HG03575 (cell line): ENCODE measurements around the gene GLYR1.

Experiments used
- ATAC-seq: cut with Tn5 transposase; IDR thresholded peaks from one replicate; pipeline ENCODE4 v1.9.1; 2021; ENCODE audit not compliant: unreplicated experiment, insufficient number of reproducible peaks, low FRiP score; ENCODE audit errors: extremely low read depth

Gene GLYR1

DNA sequence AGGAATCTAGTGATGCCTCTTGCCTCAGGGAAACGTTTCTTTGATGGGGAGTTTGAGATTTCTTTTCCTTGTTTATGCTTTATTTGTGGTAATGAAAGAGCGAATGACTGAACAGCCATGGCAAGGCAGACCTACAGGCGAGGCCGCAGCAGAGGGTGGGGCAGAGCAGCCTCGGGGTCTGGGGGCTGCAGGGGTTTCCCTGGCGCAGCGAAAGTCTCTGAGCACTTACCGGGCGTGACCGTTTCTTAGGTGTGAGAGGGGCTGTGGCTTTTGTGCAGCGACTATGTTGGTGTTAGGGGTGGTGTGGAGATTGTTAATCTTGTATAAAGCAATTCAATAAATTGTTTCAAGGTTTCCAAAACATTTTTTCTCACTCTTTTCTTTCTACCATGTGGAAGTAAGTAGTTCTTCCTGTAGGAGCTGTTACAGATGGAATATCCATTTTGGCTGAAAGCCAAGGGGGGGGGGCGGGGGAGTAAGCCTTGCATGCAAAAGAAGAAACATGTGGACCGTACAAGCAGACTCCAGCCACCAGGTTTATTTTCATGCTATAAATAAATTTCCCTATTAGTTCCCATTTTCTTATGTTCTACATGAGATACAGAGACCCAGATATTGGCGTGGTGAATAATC lies 35.0 kb upstream of the GLYR1 start:
- no peak for ATAC-seq

DNA sequence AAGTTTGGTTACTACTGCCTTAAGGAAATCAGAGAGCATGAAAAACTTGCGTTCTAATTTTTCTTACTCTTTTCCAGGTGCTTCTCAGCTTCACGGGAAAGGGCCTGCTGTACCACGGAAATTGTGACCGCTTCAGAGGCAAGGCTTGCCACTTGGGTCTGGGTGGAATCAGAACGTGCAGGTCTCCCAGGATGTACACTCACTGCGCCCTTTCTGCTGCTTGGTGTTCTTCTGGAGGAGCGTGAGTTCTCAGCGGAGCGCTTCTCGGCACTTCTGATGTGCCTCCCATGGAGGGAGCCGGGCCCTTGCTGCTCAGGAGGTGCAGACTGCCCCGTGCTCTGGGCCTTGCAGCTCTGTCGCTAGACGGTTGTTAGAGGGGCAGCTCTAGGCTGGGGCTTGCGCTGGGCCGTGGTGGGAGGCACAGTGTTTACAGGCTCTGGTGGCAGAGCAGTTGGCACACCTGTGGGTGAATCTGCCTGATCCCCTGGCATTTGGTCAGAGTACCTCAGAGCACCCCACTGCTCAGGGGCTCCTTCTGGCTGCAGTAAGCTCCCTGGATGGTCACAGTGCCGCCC lies 33.0 kb upstream of the GLYR1 start:
- ATAC-seq = no peak

DNA sequence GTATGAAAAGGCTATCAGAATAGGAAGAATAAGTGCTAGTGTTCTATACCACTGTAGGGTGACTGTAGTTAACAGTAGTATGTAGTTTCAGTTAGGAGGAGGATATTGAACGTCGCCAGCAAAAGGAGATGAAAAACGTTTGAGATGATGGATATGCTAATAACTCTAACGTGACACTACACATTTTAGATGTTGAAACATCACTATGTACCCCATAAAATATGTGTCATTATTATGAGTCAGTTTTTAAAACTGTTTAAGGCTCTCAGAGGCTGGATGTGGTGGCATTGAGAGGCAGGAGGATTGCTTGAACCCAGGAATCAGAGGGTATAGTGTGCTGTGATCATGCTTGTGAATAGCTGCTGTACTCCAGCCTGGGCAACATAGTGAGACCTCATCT lies 32.0 kb upstream of the GLYR1 start:
- no peak for ATAC-seq

DNA sequence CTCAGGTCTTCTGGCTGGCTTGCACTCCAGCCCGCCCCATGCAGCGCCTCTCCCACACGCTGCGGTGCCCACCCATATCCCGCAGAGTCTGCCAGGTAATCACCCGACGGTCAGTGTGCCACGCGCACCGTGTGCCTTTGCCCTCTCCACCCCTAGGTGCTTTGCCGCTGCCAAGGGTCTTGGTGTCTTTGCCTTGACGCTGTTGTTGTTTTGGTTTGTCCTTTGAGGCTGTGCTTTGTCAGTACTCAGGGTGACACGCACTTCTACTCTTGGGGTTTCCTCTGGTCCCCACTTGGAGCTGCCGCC lies 30.2 kb upstream of the GLYR1 start:
- no peak for ATAC-seq

DNA sequence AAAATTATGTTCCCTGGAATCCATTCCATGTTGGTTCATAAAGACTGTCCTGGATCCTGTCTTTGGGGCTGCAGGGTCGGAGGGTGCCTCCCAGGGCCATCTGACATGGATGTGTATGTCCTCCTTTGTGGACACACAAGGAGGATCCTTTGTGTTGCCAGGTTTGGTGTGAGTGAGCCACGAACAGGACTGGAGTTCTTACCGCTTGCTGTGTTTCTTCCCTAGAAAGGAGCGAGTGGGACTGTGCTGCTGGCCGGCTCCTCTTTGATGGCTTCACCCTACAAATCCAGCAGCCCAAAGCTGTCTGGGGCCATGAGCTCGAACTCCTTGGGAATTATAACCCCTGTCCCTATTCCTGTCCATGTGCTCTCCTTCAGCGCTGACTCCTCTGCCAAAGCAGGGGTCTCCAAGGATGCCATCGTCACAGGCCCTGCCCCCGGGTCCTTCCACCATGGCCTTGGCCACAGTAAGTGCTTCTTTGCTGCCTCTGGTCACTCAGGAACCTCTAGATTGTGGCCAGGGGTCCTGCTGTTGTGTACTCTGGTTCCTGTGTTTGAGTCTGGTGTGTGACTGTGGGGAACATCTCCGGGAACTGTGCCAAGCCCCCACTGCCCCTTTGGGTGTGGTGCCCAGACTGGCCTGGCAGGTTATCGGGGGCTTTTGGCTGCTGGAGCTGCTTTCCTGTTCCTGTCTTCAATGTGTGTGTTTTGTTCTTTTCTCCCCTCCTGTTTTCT lies 29.7 kb upstream of the GLYR1 start:
- no peak for ATAC-seq

DNA sequence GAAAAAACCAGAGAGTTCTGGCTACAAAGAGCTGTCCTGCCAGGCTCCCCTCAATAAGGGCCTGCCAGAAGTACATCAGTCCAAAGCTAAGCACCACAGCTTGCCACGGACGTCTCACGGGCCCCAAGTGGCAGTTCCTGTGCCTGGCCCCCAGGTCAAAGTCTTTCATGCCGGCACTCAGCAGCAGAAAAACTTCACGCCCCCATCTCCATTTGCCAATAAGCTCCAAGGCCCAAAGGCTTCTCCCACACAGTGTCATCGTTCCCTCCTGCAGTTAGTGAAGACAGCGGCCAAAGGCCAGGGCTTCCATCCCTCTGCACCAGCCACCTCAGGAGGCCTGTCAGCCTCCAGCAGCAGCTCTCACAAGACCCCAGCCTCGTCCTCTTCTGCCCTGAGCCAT lies 27.6 kb upstream of the GLYR1 start:
- no peak for ATAC-seq

DNA sequence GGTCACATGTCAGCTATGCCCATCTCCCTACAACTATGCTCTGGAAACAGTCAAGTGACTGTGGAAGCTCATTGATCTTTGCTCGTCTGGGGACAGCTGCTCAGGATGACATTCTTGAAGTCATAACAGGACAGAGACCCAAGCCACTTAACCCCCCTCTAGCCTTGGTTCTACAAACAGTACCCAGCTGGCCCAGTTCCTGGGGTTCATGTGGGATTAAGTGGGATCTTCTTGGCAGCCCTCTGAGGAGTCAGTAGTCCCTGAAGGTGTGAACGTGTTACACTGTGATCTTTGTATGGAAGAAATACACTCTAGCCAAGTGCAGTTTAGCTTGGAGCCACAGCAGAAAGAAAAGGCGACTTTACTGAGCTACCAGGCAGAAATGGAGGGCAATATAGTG lies 26.0 kb upstream of the GLYR1 start:
- ATAC-seq = no peak

DNA sequence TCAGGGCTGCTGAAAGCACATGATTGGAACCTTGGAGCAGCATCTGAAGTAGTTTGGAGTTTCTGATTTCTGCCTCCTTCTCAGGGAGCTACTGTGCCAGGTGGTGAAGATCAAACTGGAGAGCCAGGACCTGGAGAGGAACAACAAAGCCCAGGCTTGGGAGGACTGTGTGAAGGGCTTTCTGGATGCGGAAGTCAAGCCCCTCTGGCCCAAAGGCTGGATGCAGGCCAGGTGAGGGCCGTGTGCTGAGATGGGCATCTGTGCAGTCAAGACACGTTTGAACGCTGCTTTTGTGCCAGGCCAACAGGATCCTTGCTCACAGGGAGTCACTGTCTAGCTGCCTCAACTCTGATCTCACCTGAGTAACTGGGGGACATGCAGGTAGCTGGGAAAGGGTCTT lies 24.0 kb upstream of the GLYR1 start:
- no peak for ATAC-seq

DNA sequence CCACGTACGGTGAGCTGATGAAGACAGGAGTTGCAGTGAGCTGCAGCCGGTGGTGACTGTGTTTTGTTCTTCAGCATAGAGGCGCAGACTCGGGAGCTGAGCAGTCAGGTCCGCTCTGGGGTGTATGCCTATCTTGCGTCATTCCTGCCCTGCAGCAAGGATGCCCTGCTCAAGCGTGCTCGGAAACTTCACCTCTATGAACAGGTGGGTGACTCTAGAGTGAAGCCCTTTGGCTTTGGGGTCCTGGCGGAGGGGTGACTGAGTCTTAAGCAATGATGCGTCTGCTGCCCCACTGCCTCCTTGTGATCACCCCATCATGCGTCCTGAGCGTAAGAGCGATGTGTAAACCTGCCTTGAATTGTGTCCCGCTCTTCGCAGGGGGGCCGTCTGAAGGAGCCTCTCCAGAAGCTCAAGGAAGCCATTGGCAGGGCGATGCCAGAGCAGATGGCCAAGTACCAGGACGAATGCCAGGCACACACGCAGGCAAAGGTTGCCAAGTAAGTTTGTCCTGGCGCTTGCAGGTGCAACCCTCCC lies 23.1 kb upstream of the GLYR1 start:
- ATAC-seq = no peak

DNA sequence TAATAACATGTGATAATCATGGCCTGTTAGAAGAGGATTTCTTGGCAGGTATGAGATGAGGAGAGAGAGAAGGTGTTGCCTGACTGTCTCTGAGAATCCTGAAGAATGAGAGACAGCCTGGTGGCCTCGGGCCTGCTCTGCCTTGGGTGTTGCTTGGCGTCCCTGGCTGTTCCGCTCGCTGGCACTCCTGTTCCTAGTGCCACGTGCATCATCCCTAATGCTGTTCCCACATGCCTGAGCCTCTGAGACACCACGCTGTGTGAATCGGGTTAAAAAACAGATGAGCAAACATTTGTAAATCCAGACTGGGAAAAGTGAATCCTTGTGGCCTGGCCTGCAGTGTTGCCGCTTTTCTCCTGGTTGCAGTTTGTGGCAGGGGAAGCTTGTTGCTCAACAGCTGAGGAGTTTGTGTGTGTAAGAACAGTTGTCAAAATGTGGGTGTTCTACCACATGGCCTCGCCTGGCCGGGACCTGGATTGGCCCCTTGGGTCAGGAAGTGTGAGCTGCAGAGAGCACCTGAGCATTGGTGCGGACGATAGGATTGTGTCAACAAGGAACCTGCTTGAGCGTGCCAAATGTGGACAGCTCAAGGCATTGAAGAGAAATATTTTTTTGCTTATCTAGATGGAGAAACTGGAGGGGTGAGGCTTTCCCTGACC lies 22.2 kb upstream of the GLYR1 start:
- no peak for ATAC-seq

DNA sequence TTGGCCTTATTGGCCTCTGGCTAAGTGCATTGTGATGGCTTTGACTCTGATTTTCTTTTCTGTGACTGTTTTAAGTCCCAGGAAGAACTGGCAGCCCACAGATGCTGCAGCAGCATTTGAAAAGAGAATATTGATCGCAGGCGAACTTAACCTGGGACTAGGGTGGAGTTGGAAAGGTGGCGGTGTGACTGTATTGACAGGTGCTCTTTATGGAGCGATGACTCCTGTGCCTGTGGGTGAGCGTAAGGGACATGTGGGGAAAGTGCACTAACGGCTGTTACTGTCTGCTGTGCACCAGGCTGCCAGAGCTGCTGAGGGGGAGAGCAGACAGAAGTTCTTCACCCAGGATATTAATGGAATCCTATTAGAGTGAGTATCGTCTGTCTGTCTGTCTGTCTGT lies 21.4 kb upstream of the GLYR1 start:
- ATAC-seq = no peak

DNA sequence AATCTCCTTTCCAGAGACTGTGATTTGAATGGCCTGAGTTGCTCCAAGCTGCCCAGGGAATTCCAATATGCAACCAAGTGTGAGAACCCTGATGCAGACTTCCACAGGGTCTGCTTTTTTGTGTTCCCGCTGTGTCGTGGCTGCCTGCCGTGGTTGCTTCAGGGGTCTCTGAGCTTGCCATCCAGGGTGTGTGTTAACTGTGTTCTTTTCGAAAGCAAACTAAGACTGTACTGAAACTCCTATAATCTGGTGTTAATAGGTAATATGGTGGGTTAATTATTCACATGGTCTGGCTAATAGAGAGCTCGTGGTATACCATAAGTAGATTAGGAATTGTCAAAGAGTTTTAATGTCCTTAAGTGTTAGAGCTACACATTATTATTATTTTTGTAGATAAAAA lies 20.9 kb upstream of the GLYR1 start:
- ATAC-seq = no peak

DNA sequence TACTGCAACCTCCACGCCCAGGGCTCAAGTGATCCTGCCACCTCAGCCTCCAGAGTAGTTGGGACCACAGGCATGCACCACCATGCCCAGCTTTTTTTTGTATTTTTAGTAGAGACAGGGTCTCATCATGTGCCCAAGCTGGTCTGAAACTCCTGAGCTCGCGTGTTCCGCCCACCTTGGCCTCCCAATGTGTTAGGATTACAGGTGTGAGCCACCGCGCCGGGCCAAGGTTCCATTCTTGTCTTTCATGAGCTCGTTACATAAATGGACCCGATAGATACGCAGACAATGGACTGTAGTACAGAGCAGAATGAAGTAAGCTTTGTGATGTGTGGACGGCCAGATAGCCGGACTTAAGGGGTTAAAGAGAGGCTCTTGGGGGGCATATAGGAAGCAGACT lies 19.5 kb upstream of the GLYR1 start:
- no peak for ATAC-seq

DNA sequence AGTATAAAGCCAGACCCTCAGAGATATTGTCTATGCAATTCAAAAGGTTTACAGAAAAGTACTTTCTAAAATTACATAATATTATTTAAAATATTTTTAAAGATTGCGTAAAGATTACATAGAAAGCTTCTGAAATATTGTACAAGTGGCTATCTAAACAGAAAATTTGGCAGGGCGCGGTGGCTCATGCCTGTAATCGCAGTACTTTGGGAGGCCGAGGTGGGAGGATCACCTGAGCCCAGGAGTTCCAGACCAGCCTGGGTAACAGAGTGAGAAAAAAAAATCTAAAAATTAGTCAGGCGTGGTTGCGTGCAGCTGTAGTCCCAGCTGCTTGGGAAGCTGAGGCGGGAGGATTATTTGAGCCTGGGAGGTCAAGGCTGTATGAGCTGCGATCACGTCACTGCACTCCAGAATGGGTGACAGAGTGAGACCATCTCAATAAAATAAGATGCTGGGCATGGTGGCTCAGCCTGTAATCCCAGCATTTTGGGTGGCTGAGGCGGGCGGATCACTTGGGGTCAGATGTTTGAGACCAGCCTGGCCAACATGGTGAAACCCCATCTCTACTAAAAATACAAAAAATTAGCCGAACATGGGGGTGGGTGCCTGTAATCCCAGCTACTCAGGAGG lies 18.3 kb upstream of the GLYR1 start:
- ATAC-seq = no peak

DNA sequence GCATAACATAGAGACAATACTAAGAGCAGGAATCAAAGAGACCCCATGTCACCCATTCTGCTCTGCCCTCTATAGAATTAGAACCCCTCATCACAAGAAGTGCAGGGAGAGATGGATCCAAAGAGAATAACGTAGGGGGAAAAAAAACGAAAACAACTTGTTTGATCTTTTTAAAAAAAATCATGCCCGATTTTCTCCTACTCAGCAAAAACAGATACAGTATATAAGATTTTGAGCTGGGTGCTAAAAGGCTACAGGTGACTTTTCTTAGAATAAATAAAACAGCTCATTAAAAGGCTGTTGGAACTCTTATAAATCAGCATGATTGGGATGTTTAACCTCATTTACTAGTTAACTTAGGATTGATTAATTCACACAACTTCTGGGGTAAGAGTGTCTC lies 17.6 kb upstream of the GLYR1 start:
- no peak for ATAC-seq

DNA sequence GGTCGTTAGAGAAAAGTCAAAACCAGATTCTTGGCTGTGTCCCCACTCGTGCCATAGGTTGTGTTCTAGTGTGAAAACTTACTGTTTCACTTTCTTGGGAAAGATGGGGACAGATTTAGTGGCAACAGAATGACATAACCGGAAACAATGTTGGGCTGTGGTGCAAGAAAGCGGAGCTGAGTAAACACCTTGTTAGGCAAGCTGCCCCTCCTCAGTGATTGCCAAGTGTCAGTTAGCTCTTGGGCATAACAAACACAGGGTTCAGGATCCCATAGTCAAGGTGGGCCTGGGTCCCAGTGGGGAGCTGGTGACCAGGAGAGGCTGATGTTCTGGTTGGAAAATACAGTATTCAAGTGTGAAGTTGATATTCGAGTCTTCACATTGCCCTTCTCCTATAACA lies 15.6 kb upstream of the GLYR1 start:
- ATAC-seq = no peak

DNA sequence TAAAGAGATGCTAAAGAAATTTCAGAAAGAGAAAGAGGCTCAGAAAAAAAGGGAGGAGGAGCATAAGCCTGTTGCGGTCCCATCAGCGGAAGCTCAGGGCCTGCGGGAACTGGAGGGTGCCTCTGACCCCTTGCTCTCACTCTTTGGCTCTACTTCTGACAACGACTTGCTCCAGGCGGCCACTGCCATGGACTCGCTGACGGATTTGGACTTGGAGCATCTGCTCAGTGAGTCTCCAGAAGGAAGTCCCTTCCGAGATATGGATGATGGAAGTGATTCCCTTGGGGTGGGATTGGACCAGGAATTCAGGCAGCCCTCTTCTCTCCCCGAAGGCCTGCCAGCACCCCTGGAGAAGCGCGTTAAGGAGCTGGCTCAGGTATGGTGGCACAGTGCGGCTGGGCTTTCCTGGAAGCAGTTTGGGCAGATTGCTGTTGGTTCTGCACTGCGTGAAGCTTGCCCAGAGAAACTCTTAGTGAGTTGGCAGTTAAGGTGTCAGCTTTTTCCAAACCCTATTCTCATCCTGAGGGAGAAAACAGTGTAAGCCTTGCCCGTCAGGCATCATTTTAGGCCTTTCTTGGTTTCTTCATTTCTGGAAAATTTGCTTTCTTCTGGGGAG lies 13.7 kb upstream of the GLYR1 start:
- no peak for ATAC-seq

DNA sequence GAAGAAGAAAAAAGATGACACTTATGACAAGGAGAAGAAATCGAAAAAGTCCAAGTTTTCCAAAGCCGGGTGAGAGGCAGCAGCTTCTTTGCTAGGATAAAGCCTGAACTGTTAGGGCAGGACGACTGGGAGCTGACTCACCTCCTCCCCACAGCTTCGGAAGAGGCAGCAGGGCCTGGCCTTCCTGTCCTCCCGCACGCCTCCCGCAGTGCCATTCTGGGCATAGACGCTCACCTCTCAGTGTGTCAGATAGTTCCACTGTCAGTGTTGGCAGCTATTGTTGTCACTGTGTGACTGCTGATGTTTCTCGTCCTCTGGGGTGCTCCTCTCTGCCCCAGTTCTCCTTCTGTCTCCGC lies 12.8 kb upstream of the GLYR1 start:
- no peak for ATAC-seq

DNA sequence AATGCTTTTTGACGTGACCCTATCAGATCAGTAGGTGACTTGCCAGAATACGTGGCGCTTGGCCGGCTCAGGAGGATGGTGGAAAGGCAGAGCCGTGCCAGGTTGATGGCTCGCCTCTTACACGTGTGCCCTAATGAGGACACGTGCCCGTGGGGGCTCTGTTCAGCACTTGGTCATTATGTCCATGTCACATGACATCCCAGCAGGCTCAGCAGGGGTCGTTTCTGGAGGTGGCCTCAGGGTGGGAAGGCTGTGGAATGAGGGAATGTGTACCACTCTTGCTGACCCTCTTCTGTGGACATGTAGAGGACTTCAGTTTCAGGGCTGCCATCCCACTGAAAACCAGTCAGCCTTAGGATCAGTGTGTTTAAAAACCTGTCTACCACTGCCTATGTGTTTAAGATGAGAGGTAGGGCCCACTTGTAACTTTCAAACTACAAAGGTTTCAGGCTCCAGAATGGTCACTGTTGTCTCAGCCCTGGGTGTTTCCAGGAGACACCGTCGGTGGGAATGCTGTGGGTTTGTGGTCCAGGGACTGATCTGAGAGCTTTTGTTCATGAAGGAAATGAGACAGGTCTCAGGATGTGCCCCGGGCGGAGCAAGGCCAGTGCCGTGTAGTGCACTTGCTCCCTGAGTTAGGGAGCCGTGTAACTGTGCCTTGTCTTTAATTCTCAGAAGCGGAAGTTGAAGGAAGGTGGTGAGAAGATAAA lies 12.3 kb upstream of the GLYR1 start:
- ATAC-seq = no peak
